ENCODE data around the gene OR4C5. TPM values are rescaled to one million over a fixed set of nuclear protein-coding genes. Genes with fewer than 3 reads are reported as not detected.
"Not testable (repeated sequence)": the region's sequence is repeated elsewhere in the genome, so short reads cannot be mapped to it uniquely, and the experiment has no call there.

The OR4C5 gene
- polyA plus RNA-seq (2013), result not detected

DNA sequence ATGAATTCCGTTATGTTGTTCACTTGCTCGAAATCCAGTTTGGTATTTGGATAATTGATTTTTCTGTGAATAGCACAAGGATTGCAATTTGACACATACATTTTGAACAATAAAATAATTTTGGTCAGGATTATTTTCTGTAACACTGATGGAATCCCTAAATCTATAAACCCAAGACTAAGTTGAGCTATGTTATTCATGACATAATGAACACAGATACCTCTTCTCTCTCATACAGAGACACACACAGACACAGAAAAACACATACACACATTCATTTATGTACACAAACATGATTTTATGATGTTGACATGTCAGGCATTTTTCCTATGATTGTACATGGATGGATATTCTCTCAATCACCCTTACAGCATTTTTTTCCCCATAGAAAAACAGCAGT, at the start of gene OR4C5:
TSS of gene OR4C5 (minus strand) at position 101 of the 400 bp plus-strand sequence. CDS start at position 101, 0 bp downstream.
- no peak for DNase-seq
- Histone ChIP-seq H3K36me3 (ENCODE audit: control insufficient read depth in 4 of 4, insufficient read depth in 4 of 4, low read length in 3 of 4) (no peaks in the 10 kb centered on the region), H3K9me3 (ENCODE audit: control extremely low read depth in 1 of 5, control insufficient read depth in 4 of 5, insufficient read depth in 2 of 5, low read depth in 1 of 5, low read length in 4 of 5) (no peaks in the 10 kb centered on the region), H3K27me3 (replicated peaks in 2 of 5; ENCODE audit: control insufficient read depth in 4 of 5, insufficient read depth in 5 of 5, low read length in 4 of 5) (no peaks in the 10 kb centered on the region), H3K4me1 (ENCODE audit: control extremely low read depth in 1 of 4, control insufficient read depth in 4 of 4, insufficient read depth in 4 of 4, low read length in 3 of 4) (no peaks in the 10 kb centered on the region), H3K4me3 (ENCODE audit: control insufficient read depth in 1 of 7, extremely low read depth in 1 of 7, insufficient read depth in 4 of 7, low read depth in 2 of 7, low read length in 6 of 7) (no peak within 1 kb of the TSS), H3K27ac (ENCODE audit: insufficient read depth in 1 of 2, low read depth in 1 of 2, low read length in 2 of 2, poor library complexity in 1 of 2, severe bottlenecking in 2 of 2) (no peak within 1 kb of the TSS)
- WGBS (ENCODE audit: insufficient coverage), result no CpG with 5 or more reads among the region's 2 CpGs
- CTCF ChIA-PET, result no interaction called here
- POLR2A ChIA-PET, result no interaction called here

DNA sequence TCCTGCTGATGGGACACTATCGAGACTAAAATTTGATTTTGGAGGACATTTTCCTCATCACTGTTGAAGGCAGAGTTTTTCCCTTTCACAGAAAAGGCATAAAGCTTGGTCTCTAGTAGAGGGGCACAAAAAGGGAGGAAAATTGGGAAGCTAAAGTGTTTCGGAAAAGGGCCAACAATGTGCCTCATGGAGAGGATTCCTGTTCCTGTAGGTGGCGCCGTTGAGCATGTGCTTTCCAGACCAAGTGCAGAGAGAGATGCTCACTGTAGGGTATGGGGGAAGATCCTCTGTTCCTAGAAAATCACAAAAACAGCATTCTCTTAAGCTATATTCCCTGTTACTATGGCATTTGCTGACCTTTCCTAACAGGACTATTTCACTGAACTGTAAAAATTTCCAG, 18.4 kb upstream of the OR4C5 start:
- Histone ChIP-seq H3K27ac (ENCODE audit: insufficient read depth in 1 of 2, low read depth in 1 of 2, low read length in 2 of 2, poor library complexity in 1 of 2, severe bottlenecking in 2 of 2) (no peak overlapping the region), H3K9me3 (ENCODE audit: control extremely low read depth in 1 of 5, control insufficient read depth in 4 of 5, insufficient read depth in 2 of 5, low read depth in 1 of 5, low read length in 4 of 5) (peaks cover 0 to 19% (median 1%) of the 10 kb centered on the region in 5 experiments), H3K4me1 (ENCODE audit: control extremely low read depth in 1 of 4, control insufficient read depth in 4 of 4, insufficient read depth in 4 of 4, low read length in 3 of 4) (no peaks in the 10 kb centered on the region), H3K27me3 (replicated peaks in 2 of 5; ENCODE audit: control insufficient read depth in 4 of 5, insufficient read depth in 5 of 5, low read length in 4 of 5) (no peaks in the 10 kb centered on the region), H3K36me3 (ENCODE audit: control insufficient read depth in 4 of 4, insufficient read depth in 4 of 4, low read length in 3 of 4) (no peaks in the 10 kb centered on the region), H3K4me3 (ENCODE audit: control insufficient read depth in 1 of 7, extremely low read depth in 1 of 7, insufficient read depth in 4 of 7, low read depth in 2 of 7, low read length in 6 of 7) (no peak overlapping the region)
- DNase-seq, result no peak
- WGBS (ENCODE audit: insufficient coverage), result 80% methylated on average over 2 of the region's 4 CpGs
- CTCF ChIA-PET, result no interaction called here
- POLR2A ChIA-PET, result no interaction called here

DNA sequence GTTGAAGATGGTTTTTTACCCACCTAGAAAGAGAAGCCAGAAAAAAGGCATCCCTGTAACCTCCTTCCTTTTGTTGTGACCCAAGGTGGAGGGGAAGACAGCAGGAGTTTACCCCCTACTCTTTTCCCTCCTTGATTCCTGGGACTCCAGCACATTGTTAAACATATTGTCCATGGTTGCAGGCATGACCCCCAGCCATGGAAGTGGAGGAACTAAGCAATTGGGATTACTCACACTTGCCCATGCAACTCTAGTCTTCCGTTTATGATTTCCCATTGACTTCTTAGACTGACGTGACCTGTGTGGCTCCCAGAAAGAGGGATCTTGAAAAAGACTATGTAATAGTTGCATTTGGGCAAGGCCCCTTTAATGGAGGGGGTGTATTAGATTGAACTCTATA, 17.9 kb upstream of the OR4C5 start:
- CTCF ChIA-PET; H3K4me3 ChIP-seq (ENCODE audit: control insufficient read depth in 1 of 7, extremely low read depth in 1 of 7, insufficient read depth in 4 of 7, low read depth in 2 of 7, low read length in 6 of 7); H3K27ac ChIP-seq (ENCODE audit: insufficient read depth in 1 of 2, low read depth in 1 of 2, low read length in 2 of 2, poor library complexity in 1 of 2, severe bottlenecking in 2 of 2); POLR2A ChIA-PET; H3K27me3 ChIP-seq (replicated peaks in 2 of 5; ENCODE audit: control insufficient read depth in 4 of 5, insufficient read depth in 5 of 5, low read length in 4 of 5); H3K36me3 ChIP-seq (ENCODE audit: control insufficient read depth in 4 of 4, insufficient read depth in 4 of 4, low read length in 3 of 4); DNase-seq; H3K4me1 ChIP-seq (ENCODE audit: control extremely low read depth in 1 of 4, control insufficient read depth in 4 of 4, insufficient read depth in 4 of 4, low read length in 3 of 4): not testable (repeated sequence)
- H3K9me3 ChIP-seq (ENCODE audit: control extremely low read depth in 1 of 5, control insufficient read depth in 4 of 5, insufficient read depth in 2 of 5, low read depth in 1 of 5, low read length in 4 of 5), result peaks cover 0 to 22% (median 2%) of the 10 kb centered on the region in 5 experiments
- 83% methylated on average over 2 of the region's 2 CpGs for WGBS (ENCODE audit: insufficient coverage)

DNA sequence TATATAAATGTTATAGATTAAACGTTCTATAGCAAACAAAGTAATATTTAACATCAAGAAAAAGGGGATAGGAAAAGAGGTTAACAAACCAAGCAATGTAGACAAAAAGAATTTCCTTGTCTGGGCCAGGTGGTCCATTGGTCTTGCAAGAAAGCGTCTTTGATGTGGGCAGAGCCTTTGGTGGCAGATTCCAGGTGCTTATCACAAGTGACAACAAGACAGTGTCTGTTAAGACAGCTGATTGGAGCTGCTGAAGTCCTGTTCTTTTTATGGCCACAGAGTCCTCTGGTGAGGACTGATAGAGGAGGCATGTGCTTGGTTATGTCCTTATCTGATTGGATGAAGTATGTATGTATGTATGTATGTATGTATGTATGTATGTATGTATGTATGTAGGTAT, 5.0 kb downstream of the OR4C5 start:
- DNase-seq; H3K4me3 ChIP-seq (ENCODE audit: control insufficient read depth in 1 of 7, extremely low read depth in 1 of 7, insufficient read depth in 4 of 7, low read depth in 2 of 7, low read length in 6 of 7); CTCF ChIA-PET; H3K4me1 ChIP-seq (ENCODE audit: control extremely low read depth in 1 of 4, control insufficient read depth in 4 of 4, insufficient read depth in 4 of 4, low read length in 3 of 4); H3K36me3 ChIP-seq (ENCODE audit: control insufficient read depth in 4 of 4, insufficient read depth in 4 of 4, low read length in 3 of 4); H3K27ac ChIP-seq (ENCODE audit: insufficient read depth in 1 of 2, low read depth in 1 of 2, low read length in 2 of 2, poor library complexity in 1 of 2, severe bottlenecking in 2 of 2); H3K9me3 ChIP-seq (ENCODE audit: control extremely low read depth in 1 of 5, control insufficient read depth in 4 of 5, insufficient read depth in 2 of 5, low read depth in 1 of 5, low read length in 4 of 5); H3K27me3 ChIP-seq (replicated peaks in 2 of 5; ENCODE audit: control insufficient read depth in 4 of 5, insufficient read depth in 5 of 5, low read length in 4 of 5); POLR2A ChIA-PET: not testable (repeated sequence)
- WGBS (ENCODE audit: insufficient coverage), result 27% methylated on average over 1 of the region's 2 CpGs

DNA sequence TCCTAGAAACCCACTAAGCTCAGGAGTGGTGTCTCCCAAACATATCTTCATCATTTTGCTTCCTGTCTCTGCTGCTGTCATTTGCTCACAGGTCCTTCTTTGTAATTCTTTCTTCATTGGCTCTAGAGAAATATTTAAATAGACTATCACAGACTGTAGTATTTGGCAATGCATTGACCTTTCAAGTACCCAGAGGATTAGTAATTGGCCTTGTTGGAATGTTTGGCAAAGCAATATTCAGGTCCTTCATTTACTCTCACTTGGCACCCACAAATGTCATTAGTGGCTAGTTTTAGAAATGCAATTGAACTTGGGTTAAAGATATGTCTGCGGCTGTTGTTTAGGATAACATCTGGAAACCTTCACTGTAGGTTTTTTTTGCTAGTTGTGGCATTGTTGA, 11.6 kb downstream of the OR4C5 start:
- H3K36me3 ChIP-seq (ENCODE audit: control insufficient read depth in 4 of 4, insufficient read depth in 4 of 4, low read length in 3 of 4), result no peaks in the 10 kb centered on the region
- ChIA-PET CTCF (no interaction called here), POLR2A (no interaction called here)
- no peaks in the 10 kb centered on the region for H3K27me3 ChIP-seq (replicated peaks in 2 of 5; ENCODE audit: control insufficient read depth in 4 of 5, insufficient read depth in 5 of 5, low read length in 4 of 5)
- no peak overlapping the region for H3K4me3 ChIP-seq (ENCODE audit: control insufficient read depth in 1 of 7, extremely low read depth in 1 of 7, insufficient read depth in 4 of 7, low read depth in 2 of 7, low read length in 6 of 7)
- DNase-seq, result no peak
- H3K9me3 ChIP-seq (ENCODE audit: control extremely low read depth in 1 of 5, control insufficient read depth in 4 of 5, insufficient read depth in 2 of 5, low read depth in 1 of 5, low read length in 4 of 5), result peaks cover 0 to 7% (median 0%) of the 10 kb centered on the region in 5 experiments
- H3K27ac ChIP-seq (ENCODE audit: insufficient read depth in 1 of 2, low read depth in 1 of 2, low read length in 2 of 2, poor library complexity in 1 of 2, severe bottlenecking in 2 of 2), result no peak overlapping the region
- H3K4me1 ChIP-seq (ENCODE audit: control extremely low read depth in 1 of 4, control insufficient read depth in 4 of 4, insufficient read depth in 4 of 4, low read length in 3 of 4), result no peaks in the 10 kb centered on the region
- 100% methylated on average over 1 of the region's 1 CpG for WGBS (ENCODE audit: insufficient coverage)

DNA sequence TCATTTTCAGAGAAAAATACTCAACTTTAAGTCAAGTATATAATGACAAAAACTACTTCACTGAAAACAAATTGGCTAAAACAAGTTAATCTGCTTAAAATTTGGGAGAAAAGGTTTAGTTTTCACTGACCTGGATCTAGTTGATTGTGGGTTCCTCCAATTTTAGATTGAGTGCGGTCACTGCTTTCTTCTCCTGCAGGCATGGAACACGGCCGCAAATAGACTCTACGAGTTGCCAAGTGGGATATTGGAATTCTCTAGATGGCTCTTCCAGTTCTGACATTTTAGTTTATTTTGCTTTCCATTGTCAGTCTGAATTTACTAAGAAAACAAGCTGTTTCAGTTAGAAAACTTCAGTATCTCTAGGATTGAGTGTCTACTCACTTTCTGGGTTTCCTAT, 12.3 kb downstream of the OR4C5 start:
- CTCF ChIA-PET, result no interaction called here

DNA sequence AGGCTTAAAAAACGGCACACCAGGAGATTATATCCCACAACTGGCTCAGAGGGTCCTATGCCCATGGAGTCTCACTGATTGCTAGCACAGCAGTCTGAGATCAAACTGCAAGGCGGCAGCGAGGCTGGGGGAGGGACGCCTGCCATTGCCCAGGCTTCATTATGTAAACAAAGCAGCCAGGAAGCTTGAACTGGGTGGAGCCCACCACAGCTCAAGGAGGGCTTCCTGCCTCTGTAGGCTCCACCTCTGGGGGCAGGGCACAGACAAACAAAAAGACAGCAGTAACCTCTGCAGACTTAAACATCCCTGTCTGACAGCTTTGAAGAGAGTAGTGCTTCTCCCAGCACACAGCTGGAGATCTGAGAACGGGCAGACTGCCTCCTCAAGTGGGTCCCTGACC, 20.0 kb downstream of the OR4C5 start:
- H3K27me3 ChIP-seq (replicated peaks in 2 of 5; ENCODE audit: control insufficient read depth in 4 of 5, insufficient read depth in 5 of 5, low read length in 4 of 5); DNase-seq; H3K4me3 ChIP-seq (ENCODE audit: control insufficient read depth in 1 of 7, extremely low read depth in 1 of 7, insufficient read depth in 4 of 7, low read depth in 2 of 7, low read length in 6 of 7); H3K36me3 ChIP-seq (ENCODE audit: control insufficient read depth in 4 of 4, insufficient read depth in 4 of 4, low read length in 3 of 4); H3K4me1 ChIP-seq (ENCODE audit: control extremely low read depth in 1 of 4, control insufficient read depth in 4 of 4, insufficient read depth in 4 of 4, low read length in 3 of 4); POLR2A ChIA-PET; CTCF ChIA-PET; H3K9me3 ChIP-seq (ENCODE audit: control extremely low read depth in 1 of 5, control insufficient read depth in 4 of 5, insufficient read depth in 2 of 5, low read depth in 1 of 5, low read length in 4 of 5); H3K27ac ChIP-seq (ENCODE audit: insufficient read depth in 1 of 2, low read depth in 1 of 2, low read length in 2 of 2, poor library complexity in 1 of 2, severe bottlenecking in 2 of 2): not testable (repeated sequence)
- 86% methylated on average over 1 of the region's 5 CpGs for WGBS (ENCODE audit: insufficient coverage)

More for the DNA sequence above, 12.3 kb downstream of the OR4C5 start:
- no peak overlapping the region for H3K4me3 ChIP-seq (ENCODE audit: control insufficient read depth in 1 of 7, extremely low read depth in 1 of 7, insufficient read depth in 4 of 7, low read depth in 2 of 7, low read length in 6 of 7)
- peaks cover 0 to 7% (median 0%) of the 10 kb centered on the region in 5 experiments for H3K9me3 ChIP-seq (ENCODE audit: control extremely low read depth in 1 of 5, control insufficient read depth in 4 of 5, insufficient read depth in 2 of 5, low read depth in 1 of 5, low read length in 4 of 5)
- no peak overlapping the region for H3K27ac ChIP-seq (ENCODE audit: insufficient read depth in 1 of 2, low read depth in 1 of 2, low read length in 2 of 2, poor library complexity in 1 of 2, severe bottlenecking in 2 of 2)
- H3K36me3 ChIP-seq (ENCODE audit: control insufficient read depth in 4 of 4, insufficient read depth in 4 of 4, low read length in 3 of 4), result no peaks in the 10 kb centered on the region
- POLR2A ChIA-PET, result no interaction called here
- 100% methylated on average over 2 of the region's 4 CpGs for WGBS (ENCODE audit: insufficient coverage)
- H3K27me3 ChIP-seq (replicated peaks in 2 of 5; ENCODE audit: control insufficient read depth in 4 of 5, insufficient read depth in 5 of 5, low read length in 4 of 5), result no peaks in the 10 kb centered on the region
- no peak for DNase-seq
- no peaks in the 10 kb centered on the region for H3K4me1 ChIP-seq (ENCODE audit: control extremely low read depth in 1 of 4, control insufficient read depth in 4 of 4, insufficient read depth in 4 of 4, low read length in 3 of 4)

Measured in common myeloid progenitor, CD34-positive (primary cell).